HAP-1 (cell line): ENCODE measurements around the gene SVOPL.

Source experiments
- DNase-seq, 2 experiments: peaks; one replicate each; pipeline ENCODE4 v3.0.0-alpha.2; 2016 to 2020; ENCODE audit warnings: low spot score in 2 of 2
- H3K27me3 ChIP-seq: fragments of 250-450 bp; sonication (Bioruptor Pico); 2 replicates; pipeline ENCODE4 v1.5.1; 2020; ENCODE audit warnings: low read depth, mild to moderate bottlenecking, moderate library complexity
- H3K36me3 ChIP-seq: fragments of 250-450 bp; sonication (Bioruptor Pico); replicated peaks from 2 replicates; pipeline ENCODE4 v1.5.1; 2020; ENCODE audit warnings: mild to moderate bottlenecking
- H3K4me1 ChIP-seq: fragments of 250-450 bp; sonication (Bioruptor Pico); 2 replicates; pipeline ENCODE4 v1.5.1; 2020; ENCODE audit warnings: mild to moderate bottlenecking
- H3K4me3 ChIP-seq: fragments of 250-450 bp; sonication (Bioruptor Pico); 2 replicates; pipeline ENCODE4 v1.5.1; 2020; ENCODE audit warnings: mild to moderate bottlenecking, moderate library complexity
- H3K9me3 ChIP-seq: fragments of 250-450 bp; sonication (Bioruptor Pico); 2 replicates; pipeline ENCODE4 v1.5.1; 2020; ENCODE audit warnings: mild to moderate bottlenecking, moderate library complexity
- in situ Hi-C: fragments of 300-500 bp; cut with MboI; formaldehyde crosslinking; loops from 3 replicates; pipeline ENCODE4 v1.14.3; 2020; ENCODE audit warnings: low sequenced_read_pairs, inconsistent platforms, mixed read lengths

SVOPL gene

DNA sequence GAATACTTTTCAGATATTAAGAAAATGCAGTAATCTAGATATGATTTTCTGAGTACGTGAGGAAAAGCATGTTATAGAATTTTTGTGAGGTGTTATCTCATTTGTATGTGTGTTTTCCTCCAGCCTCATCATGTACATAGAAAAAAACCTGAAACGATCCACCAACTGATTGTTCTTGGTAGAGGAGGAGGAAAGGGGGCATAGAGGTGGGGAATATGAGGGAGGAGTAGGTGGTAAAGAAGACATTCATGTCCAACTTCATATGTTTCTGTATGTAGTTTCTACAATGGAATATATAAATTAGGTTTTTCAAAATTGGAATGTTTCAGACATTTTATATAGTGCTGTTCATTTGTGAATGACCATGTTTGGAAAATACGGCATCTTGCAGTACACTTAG, 131.7 kb downstream of the SVOPL start:
- no peak for DNase-seq
- Histone ChIP-seq H3K36me3 (peaks cover 88% of the 10 kb centered on the region), H3K9me3 (peaks cover 10% of the 10 kb centered on the region), H3K4me1 (no peaks in the 10 kb centered on the region), H3K27me3 (no peaks in the 10 kb centered on the region), H3K4me3 (no peak overlapping the region)
- in situ Hi-C loops, result no loop called here

DNA sequence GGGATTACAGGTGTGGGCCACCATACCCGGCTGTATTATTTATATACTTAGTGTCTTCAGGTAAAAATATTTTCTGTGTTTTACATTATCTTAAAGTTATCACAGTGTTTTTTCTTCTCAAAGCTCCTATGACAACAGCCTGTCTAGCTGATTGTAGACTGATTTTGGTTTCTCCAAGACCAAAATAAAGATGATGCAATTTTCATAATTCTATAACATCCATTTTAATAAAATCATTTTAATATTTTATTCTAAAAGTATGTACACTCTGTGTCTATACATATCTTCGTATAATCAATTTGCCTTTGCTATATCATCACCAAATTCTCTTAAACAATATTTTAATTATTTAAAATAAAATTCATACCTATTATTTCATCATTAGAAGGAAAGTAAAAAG, 132.5 kb downstream of the SVOPL start:
- Histone ChIP-seq H3K27me3 (no peaks in the 10 kb centered on the region), H3K4me3 (no peak overlapping the region), H3K36me3 (peaks cover 88% of the 10 kb centered on the region), H3K9me3 (peaks cover 11% of the 10 kb centered on the region), H3K4me1 (no peaks in the 10 kb centered on the region)
- in situ Hi-C loops, result no loop called here
- no peak for DNase-seq

DNA sequence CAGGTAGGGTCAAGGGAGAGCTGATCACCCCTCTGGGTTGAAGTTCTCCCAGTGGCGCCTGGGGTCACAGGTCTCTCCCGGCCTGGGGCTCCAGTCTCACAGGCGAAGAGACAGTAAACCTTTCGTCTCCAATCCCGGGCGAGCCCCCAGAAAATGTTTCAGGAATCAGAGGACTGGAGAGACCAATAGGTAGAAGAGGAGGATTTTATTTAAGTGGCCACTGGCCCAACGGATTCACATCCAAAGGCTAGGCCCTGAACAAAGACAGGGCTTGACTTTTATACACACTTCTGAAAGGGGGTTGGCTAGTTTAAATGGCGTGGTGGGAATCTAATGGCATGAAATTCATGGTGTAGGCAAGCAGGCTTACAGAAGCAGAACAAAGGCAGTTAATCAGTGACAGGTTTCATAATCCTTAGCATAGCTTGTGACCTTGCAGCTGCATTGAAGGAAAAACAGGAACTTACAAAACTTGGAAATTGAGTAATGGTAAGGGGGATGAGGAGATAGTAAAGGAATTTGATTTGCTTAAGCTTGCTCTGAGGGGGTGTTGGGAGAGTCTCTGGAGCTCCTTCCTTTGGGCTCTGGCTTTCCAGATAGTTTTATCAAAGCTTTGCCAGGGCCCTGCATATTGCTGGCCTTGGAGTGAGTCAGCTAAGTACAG, 135.6 kb downstream of the SVOPL start:
- Histone ChIP-seq H3K27me3 (no peaks in the 10 kb centered on the region), H3K9me3 (peaks cover 18% of the 10 kb centered on the region), H3K4me3 (no peak overlapping the region), H3K36me3 (peaks cover 95% of the 10 kb centered on the region), H3K4me1 (no peaks in the 10 kb centered on the region)
- no peak for DNase-seq
- in situ Hi-C loops, result no loop called here

DNA sequence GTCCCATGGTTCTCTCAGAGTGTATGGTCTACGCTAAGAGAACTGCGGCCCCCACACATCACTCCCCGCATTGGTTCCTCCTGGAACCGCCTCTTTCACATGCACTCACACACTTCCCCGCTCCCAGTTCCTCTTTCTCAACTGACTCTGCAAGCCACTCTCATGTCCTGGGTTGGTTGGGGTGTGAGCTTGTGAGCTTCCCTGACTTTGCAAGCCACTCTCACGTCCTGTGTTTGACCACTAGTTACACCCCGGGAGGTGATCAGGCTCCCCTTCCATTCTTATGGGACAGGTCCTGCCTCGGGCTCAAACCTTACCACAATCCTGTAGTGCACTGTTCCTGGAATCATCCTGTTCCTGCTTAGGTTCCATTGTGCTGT, 136.1 kb downstream of the SVOPL start:
- no peak for DNase-seq
- peaks cover 18% of the 10 kb centered on the region for H3K9me3 ChIP-seq
- no peak overlapping the region for H3K4me3 ChIP-seq
- in situ Hi-C loops, result no loop called here
- no peaks in the 10 kb centered on the region for H3K4me1 ChIP-seq
- peaks cover 94% of the 10 kb centered on the region for H3K36me3 ChIP-seq
- H3K27me3 ChIP-seq, result no peaks in the 10 kb centered on the region

DNA sequence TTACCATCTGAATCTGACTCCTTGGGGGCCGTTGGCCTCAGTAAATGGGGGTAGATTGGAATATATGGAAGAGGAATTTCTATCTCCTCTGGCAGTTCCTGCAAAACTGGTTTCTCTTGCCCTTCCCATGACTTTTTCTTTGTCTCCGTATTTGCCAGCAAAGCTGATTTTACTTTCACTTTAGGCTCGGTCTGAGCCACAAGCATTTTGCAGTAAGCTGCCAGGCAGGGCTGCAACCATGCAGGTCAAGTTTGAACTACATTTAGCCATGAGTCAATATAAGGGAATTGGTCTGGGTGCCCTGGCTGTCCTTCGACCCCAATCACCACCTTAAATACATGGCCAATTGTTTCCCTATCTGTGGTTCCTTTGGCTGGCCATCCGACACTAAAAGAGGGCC, 136.8 kb downstream of the SVOPL start:
- peaks cover 18% of the 10 kb centered on the region for H3K9me3 ChIP-seq
- peaks cover 97% of the 10 kb centered on the region for H3K36me3 ChIP-seq
- in situ Hi-C loops, result no loop called here
- no peaks in the 10 kb centered on the region for H3K27me3 ChIP-seq
- H3K4me3 ChIP-seq, result no peak overlapping the region
- DNase-seq, result no peak
- no peaks in the 10 kb centered on the region for H3K4me1 ChIP-seq

DNA sequence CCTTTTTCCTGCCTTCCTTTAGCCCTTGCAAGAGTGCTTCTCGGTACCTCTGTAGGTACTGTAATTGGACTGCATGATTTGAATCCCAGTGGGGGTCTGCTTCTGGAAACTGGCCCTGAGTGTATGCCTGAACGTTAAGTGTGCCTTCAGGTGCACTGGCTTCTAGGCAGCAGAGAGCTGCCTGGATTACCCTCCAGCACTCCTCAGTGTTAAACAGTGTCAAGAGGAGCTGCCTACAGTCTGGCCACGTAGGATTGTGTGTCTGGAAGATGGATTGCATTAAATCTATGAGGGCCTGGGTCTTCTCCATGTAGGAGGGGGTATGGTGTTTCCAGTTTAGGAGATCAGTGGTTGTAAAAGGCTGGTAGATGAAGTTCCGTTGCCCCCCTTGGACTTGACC, 137.4 kb downstream of the SVOPL start:
- no peaks in the 10 kb centered on the region for H3K27me3 ChIP-seq
- H3K4me1 ChIP-seq, result no peaks in the 10 kb centered on the region
- DNase-seq, result no peak
- in situ Hi-C loops, result no loop called here
- no peak overlapping the region for H3K4me3 ChIP-seq
- H3K36me3 ChIP-seq, result peaks cover 97% of the 10 kb centered on the region
- peaks cover 18% of the 10 kb centered on the region for H3K9me3 ChIP-seq

DNA sequence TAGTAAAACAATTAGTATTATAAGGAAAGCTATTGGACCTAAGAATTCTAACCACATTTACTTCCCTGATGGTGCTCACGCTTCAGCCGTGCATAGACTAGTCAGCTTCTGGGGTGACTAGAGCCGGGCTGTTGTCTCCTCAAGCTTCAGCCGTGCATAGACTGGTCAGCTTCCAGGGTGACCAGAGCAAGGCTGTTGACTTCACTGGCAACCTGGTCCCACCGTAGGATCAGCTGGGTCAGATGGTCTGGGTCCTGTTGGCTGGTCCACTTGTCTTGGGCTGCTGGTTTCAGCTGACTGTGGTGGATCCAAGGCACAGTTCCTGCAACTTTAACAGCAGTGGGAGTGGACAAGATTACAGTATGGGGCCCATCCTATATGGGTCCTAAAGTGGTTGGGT, 141.7 kb downstream of the SVOPL start:
- DNase-seq, result no peak
- H3K36me3 ChIP-seq, result peaks cover 91% of the 10 kb centered on the region
- H3K27me3 ChIP-seq, result no peaks in the 10 kb centered on the region
- in situ Hi-C loops, result no loop called here
- peaks cover 13% of the 10 kb centered on the region for H3K4me1 ChIP-seq
- H3K4me3 ChIP-seq, result no peak overlapping the region
- peaks cover 9% of the 10 kb centered on the region; the same call in 1 of the 2 replicates for H3K9me3 ChIP-seq

DNA sequence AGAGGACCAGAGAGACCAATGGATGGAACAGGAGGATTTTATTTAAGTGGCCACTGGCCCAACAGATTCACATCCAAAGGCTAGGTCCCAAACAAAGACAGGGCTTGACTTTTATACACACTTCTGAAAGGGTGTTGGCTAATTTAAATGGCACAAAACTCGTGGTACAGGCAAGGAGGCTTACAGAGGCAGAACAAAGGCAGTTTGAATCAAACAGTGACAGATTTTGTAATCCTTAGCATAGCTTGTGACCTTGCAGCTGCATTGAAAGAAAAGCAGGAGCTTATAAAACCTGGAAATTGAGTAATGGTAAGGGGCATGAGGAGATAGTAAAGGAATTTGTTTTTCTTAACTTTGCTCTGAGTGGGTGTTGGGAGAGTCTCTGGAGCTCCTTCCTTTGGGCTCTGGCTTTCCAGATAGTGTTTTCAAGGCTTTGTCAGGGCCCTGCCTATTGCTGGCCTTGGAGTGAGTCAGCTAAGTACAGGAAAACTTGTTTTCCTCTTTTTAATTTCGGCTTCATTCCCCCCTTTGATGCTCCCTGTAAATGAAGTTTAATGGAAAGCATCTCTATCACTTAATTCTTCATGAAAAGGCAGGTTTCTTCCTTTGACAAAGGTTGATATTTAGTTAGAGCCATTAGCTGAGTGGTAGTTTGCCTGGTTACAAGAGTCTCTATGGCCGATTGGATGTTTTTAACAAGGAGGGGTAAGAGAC, 144.2 kb downstream of the SVOPL start:
- Histone ChIP-seq H3K4me3 (no peak overlapping the region), H3K27me3 (no peaks in the 10 kb centered on the region), H3K36me3 (peaks cover 90% of the 10 kb centered on the region), H3K4me1 (peaks cover 13% of the 10 kb centered on the region), H3K9me3 (peaks cover under 1% of the 10 kb centered on the region; the same call in 1 of the 2 replicates)
- peak; percentile 50 to 68 for DNase-seq
- in situ Hi-C loops, result no loop called here

DNA sequence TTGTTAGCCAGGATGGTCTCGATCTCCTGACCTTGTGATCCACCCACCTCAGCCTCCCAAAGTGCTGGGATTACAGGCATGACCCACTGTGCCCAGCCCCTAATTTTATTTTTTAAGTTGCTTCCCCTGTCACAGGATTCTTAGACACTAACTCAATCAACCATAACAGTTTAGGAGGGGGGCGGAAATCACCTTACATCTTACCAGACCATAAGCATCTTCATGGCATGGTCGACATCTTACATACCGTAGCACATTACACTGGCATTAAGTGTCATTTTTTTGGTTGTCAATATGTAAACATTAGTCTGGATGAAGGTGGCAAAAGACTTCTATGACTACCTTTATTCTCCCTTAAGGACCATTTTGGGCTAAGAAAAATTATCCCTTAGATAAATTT, 145.5 kb downstream of the SVOPL start:
- H3K4me1 ChIP-seq, result peaks cover 13% of the 10 kb centered on the region
- in situ Hi-C loops, result no loop called here
- peaks cover 90% of the 10 kb centered on the region for H3K36me3 ChIP-seq
- H3K27me3 ChIP-seq, result no peaks in the 10 kb centered on the region
- H3K9me3 ChIP-seq, result no peaks in the 10 kb centered on the region
- DNase-seq, result no peak
- no peak overlapping the region for H3K4me3 ChIP-seq

DNA sequence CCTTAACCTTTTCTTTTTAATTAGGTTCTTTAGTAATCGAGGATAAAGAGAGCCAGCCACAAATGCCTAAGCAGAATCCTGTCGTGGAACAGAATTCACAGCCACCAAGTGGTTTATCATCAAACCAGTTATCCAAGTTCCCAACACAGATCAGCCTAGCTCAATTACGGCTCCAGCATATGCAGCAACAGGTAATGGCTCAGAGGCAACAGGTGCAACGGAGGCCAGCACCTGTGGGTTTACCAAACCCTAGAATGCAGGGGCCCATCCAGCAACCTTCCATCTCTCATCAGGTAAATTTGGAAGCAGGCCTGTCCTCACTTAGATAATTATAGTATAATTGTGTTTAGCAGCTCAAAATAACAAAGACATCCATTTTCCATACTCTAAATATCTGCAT, 146.5 kb downstream of the SVOPL start:
- no peaks in the 10 kb centered on the region for H3K27me3 ChIP-seq
- DNase-seq, result no peak
- peaks cover 90% of the 10 kb centered on the region for H3K36me3 ChIP-seq
- no peaks in the 10 kb centered on the region for H3K9me3 ChIP-seq
- in situ Hi-C loops, result no loop called here
- H3K4me3 ChIP-seq, result no peak overlapping the region
- H3K4me1 ChIP-seq, result peaks cover 13% of the 10 kb centered on the region

DNA sequence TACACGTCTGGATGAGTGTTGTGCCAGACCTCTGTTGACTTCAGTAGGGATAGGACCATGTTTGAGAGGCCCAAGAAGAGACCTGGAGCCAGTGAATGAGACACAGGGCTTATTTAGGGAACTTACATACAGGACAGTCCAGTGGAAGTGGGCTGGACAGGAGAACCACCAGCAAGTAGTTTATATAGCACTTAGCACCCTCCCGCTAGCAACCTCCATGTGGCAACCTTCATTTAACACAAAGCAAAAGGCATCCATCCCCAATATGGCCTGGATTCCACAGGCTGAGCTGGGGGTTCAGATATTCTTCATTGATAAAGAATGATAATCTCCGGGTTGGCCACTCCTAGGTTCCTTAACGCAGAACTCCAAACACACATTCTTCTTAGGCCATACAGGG, 147.4 kb downstream of the SVOPL start:
- H3K27me3 ChIP-seq, result no peaks in the 10 kb centered on the region
- H3K9me3 ChIP-seq, result no peaks in the 10 kb centered on the region
- peaks cover 88% of the 10 kb centered on the region for H3K36me3 ChIP-seq
- no peak overlapping the region for H3K4me3 ChIP-seq
- H3K4me1 ChIP-seq, result peaks cover 13% of the 10 kb centered on the region
- DNase-seq, result no peak
- in situ Hi-C loops, result no loop called here

DNA sequence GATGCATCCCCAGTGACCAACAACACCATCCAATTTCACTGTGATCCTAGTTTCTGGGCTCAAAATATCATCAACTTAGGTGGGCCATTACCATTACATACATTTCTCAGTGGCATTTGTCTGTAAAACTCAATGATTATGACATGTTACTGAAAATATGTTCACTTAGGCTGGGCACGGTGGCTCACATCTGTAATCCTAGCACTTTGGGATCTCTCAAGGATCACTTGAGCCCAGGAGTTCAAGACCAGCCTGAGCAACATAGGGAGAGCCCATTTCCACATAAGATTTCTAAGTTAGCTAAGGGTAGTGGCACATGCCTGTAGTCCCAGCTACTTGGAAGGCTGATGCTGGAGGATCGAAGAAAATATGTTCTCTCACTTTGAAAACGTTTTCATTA, 150.1 kb downstream of the SVOPL start:
- no peaks in the 10 kb centered on the region; the same call in 1 of the 2 replicates for H3K4me1 ChIP-seq
- in situ Hi-C loops, result no loop called here
- H3K36me3 ChIP-seq, result peaks cover 83% of the 10 kb centered on the region

DNA sequence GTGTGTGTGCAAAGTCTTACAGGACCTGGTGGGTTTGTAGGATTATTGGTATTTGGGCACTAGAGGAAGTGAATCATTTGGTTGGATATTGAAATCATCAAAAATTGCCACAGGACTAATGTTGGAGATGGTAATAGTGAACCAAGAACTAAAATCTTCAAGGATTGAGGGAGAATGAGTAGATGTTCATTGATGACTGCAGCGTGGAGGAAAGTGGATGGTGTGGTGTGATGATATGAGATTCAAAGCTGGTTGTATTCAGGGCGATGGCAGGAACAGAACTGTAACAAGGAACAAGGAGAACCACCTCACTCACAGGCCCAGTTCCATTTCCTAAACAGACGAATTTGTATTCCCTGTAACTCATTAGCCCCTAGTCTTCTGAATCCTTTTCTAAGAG, 150.8 kb downstream of the SVOPL start:
- Histone ChIP-seq H3K4me1 (no peaks in the 10 kb centered on the region; the same call in 1 of the 2 replicates), H3K4me3 (no peak overlapping the region), H3K36me3 (peaks cover 84% of the 10 kb centered on the region), H3K9me3 (no peaks in the 10 kb centered on the region), H3K27me3 (no peaks in the 10 kb centered on the region)
- in situ Hi-C loops, result no loop called here
- no peak for DNase-seq

More for the DNA sequence above, 150.1 kb downstream of the SVOPL start:
- H3K9me3 ChIP-seq, result no peaks in the 10 kb centered on the region
- no peak for DNase-seq
- H3K27me3 ChIP-seq, result no peaks in the 10 kb centered on the region
- no peak overlapping the region for H3K4me3 ChIP-seq

DNA sequence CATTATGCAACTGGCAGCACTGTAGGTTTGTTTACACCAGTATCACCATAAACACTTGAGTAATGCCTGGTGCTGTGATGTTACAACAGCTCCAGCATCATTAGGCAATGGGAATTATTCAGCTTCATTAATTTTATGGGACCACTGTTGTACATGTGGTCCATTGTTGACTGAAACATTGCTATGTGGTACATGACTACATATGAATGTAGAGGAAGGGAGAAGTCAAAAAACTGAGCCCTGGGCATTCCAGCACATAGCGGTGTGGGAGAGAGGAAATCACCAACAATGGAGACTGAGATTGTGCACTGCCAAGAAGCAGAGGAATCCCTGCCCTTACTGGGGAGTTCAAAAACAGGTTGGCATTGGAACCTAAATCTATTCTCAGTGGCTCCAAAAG, 152.1 kb downstream of the SVOPL start:
- no peaks in the 10 kb centered on the region for H3K27me3 ChIP-seq
- in situ Hi-C loops, result no loop called here
- no peak overlapping the region for H3K4me3 ChIP-seq
- no peaks in the 10 kb centered on the region; the same call in 1 of the 2 replicates for H3K4me1 ChIP-seq
- H3K9me3 ChIP-seq, result no peaks in the 10 kb centered on the region
- DNase-seq, result no peak
- H3K36me3 ChIP-seq, result peaks cover 85% of the 10 kb centered on the region
